A549 (cell line): Measurements from ENCODE around the gene ABHD1. TPM values are rescaled to one million over a fixed set of nuclear protein-coding genes. Genes with fewer than 3 reads are reported as not detected.
"Not testable (repeated sequence)": the region's sequence is repeated elsewhere in the genome, so short reads cannot be mapped to it uniquely, and the experiment has no call there.

ENCODE experiments used
- ATAC-seq, 2 experiments: fragments of 200-7000 bp in 1 of 2; fragments of >200 bp in 1 of 2; cut with Nextera tagmentation in 1 of 2; cut with Tn5 transposase in 1 of 2; 3 replicates each; pipeline versions ENCODE4 v1.8.0 to v1.9.1; 2018 to 2020; ENCODE audit warnings: mild to moderate bottlenecking in 1 of 2, moderate library complexity in 1 of 2
- CTCF ChIA-PET: fragments of 300-600 bp; sonication (Branson Sonifier 250); formaldehyde crosslinking; extraction: SDS; loops from one replicate; lab custom pipeline; 2021; ENCODE audit warnings: antibody characterized with exemption, inconsistent platforms; lab: Yijun Ruan, JAX
- POLR2A ChIA-PET: fragments of 350-600 bp; formaldehyde crosslinking; extraction: SDS; loops from one replicate; lab custom pipeline; 2021; ENCODE audit warnings: antibody characterized with exemption, inconsistent platforms; lab: Yijun Ruan, JAX
- DNase-seq, 2 experiments: peaks; one replicate each; pipeline versions ENCODE4 v3.0.0 to v3.0.0-alpha.2; 2011 to 2016; ENCODE audit warnings: low read depth in 1 of 2, low spot score in 1 of 2
- FAIRE-seq: peaks from 2 replicates; lab custom pipeline; 2011; peaks lifted over from hg19 to GRCh38; lab: Jason Lieb, UNC
- H3K27ac ChIP-seq, 2 experiments: fragments of >200 bp; sonication (Bioruptor Twin); formaldehyde crosslinking; 3 replicates each; pipeline ENCODE4 v1.5.1; 2016 to 2017
- H3K4me1 ChIP-seq: fragments of >200 bp; sonication (Bioruptor Twin); formaldehyde crosslinking; 3 replicates; pipeline ENCODE4 v1.6.1; 2016
- H3K4me2 ChIP-seq: fragments of >200 bp; sonication (Bioruptor Twin); formaldehyde crosslinking; 3 replicates; pipeline ENCODE4 v1.6.1; 2016
- H3K4me3 ChIP-seq: fragments of >200 bp; sonication (Bioruptor Twin); formaldehyde crosslinking; 3 replicates; pipeline ENCODE4 v1.5.1; 2016
- H3K9me3 ChIP-seq: fragments of >200 bp; sonication (Bioruptor Twin); formaldehyde crosslinking; 3 replicates; pipeline ENCODE4 v1.6.1; 2016
- ATOH8 ChIP-seq: fragments of 250-450 bp; sonication (Bioruptor Pico); IDR thresholded peaks from 2 replicates; pipeline ENCODE4 v1.5.0; 2020; ENCODE audit warnings: low read depth, mild to moderate bottlenecking, moderate library complexity
- CBX2 ChIP-seq: fragments of 200-600 bp; sonication (generic); IDR thresholded peaks from 2 replicates; pipeline ENCODE4 v1.6.1; 2016; ENCODE audit warnings: low read depth, mild to moderate bottlenecking, borderline replicate concordance
- CHD4 ChIP-seq: fragments of 200-600 bp; sonication (generic); IDR thresholded peaks from 2 replicates; pipeline ENCODE4 v1.6.1; 2016; ENCODE audit warnings: antibody characterized with exemption, mild to moderate bottlenecking, borderline replicate concordance
- FOSL2 ChIP-seq, 2 experiments: fragments of 450-650 bp in 1 of 2; fragments of >200 bp in 1 of 2; sonication (Bioruptor Twin) in 1 of 2; formaldehyde crosslinking; IDR thresholded peaks; 2 replicates each; pipeline versions ENCODE4 v1.5.0 to v1.6.1; 2016 to 2020; ENCODE audit warnings: mild to moderate bottlenecking in 1 of 2, moderate library complexity in 1 of 2
- FOXS1 ChIP-seq: fragments of 250-450 bp; sonication (Bioruptor Pico); IDR thresholded peaks from 2 replicates; pipeline ENCODE4 v1.5.0; 2020; ENCODE audit warnings: mild to moderate bottlenecking, moderate library complexity
- HOXA7 ChIP-seq: fragments of 250-450 bp; sonication (Bioruptor Pico); IDR thresholded peaks from 2 replicates; pipeline ENCODE4 v1.5.0; 2020; ENCODE audit warnings: mild to moderate bottlenecking, moderate library complexity
- HOXB5 ChIP-seq: fragments of 250-450 bp; sonication (Bioruptor Pico); IDR thresholded peaks from 2 replicates; pipeline ENCODE4 v1.5.0; 2020; ENCODE audit warnings: mild to moderate bottlenecking, moderate library complexity
- KDM1A ChIP-seq: fragments of 200-600 bp; sonication (generic); IDR thresholded peaks from 2 replicates; pipeline ENCODE4 v1.6.1; 2016; ENCODE audit warnings: low read depth, mild to moderate bottlenecking
- MAZ ChIP-seq: fragments of 150-350 bp; IDR thresholded peaks from 2 replicates; pipeline ENCODE4 v1.6.1; 2014; ENCODE audit warnings: antibody characterized with exemption, low read depth, low read length, borderline replicate concordance
- MYC ChIP-seq: IDR thresholded peaks from 2 replicates; pipeline ENCODE4 v1.6.1; 2012; ENCODE audit warnings: mild to moderate bottlenecking, inconsistent platforms, low read length, improper control_type of control experiment, borderline replicate concordance
- PHF8 ChIP-seq: fragments of 200-600 bp; sonication (generic); IDR thresholded peaks from 2 replicates; pipeline ENCODE4 v1.6.1; 2016; ENCODE audit warnings: low read depth, mild to moderate bottlenecking, antibody characterized with exemption, moderate library complexity, borderline replicate concordance
- REST ChIP-seq: fragments of 200-600 bp; sonication (generic); IDR thresholded peaks from 2 replicates; pipeline ENCODE4 v1.6.1; 2016; ENCODE audit warnings: antibody characterized with exemption, mild to moderate bottlenecking, moderate library complexity
- RFX5 ChIP-seq: fragments of 450-650 bp; IDR thresholded peaks from 2 replicates; pipeline ENCODE4 v1.7.1; 2014; ENCODE audit warnings: antibody characterized with exemption, mild to moderate bottlenecking, moderate library complexity
- TP53 ChIP-seq: fragments of 250-450 bp; sonication (Bioruptor Pico); IDR thresholded peaks from 2 replicates; pipeline ENCODE4 v1.5.0; 2021; ENCODE audit warnings: mild to moderate bottlenecking, moderate library complexity
- ZFP36 ChIP-seq: fragments of 450-650 bp; IDR thresholded peaks from 2 replicates; pipeline ENCODE4 v1.6.1; 2014; ENCODE audit warnings: borderline replicate concordance; ENCODE audit not compliant: partially characterized antibody
- WGBS: methylation state at CpG from one replicate; pipeline ENCODE4 v1.1.6; 2017; ENCODE audit errors: missing lambda C conversion rate; 5-methylcytosine and 5-hydroxymethylcytosine counted together
- polyA plus RNA-seq, 4 experiments: library from polyadenylated mRNA; depleted of rRNA in 3 of 4; stranded (reverse); fragments of >200 nt; fragmentation: RNase III in 1 of 4; extraction: RNeasy Plus Mini Kit Qiagen cat#74134 plus additional on column Dnase treatment in 1 of 4; gene quantifications; 2 replicates in 3 of 4; 3 replicates in 1 of 4; pipeline ENCODE4 v1.2.3, GENCODE V29; 2011 to 2017

ABHD1 gene
- polyA plus RNA-seq, 2 of the 4 experiments (the other 2 are of a cell fraction): 0.96 to 1.9 TPM

- POLR2A ChIA-PET: no interaction called here
- FAIRE-seq: no peak
- no peaks in the 10 kb centered on the region for H3K9me3 ChIP-seq
- no peak for ATAC-seq
- WGBS: 67% methylated on average over 3 of the region's 3 CpGs
- CTCF ChIA-PET: interaction anchor here (0.6 to 3.8 kb wide), 10 partner anchors 10 to 211 kb away, joined by 3 to 17 read pairs (median 3); partner anchors contain the start of gene ABHD1
- no peak overlapping the region for H3K4me3 ChIP-seq
- DNase-seq: no peak
- no peak overlapping the region for H3K27ac ChIP-seq
- no peak overlapping the region for H3K4me2 ChIP-seq
- no peak for TF ChIP-seq TP53 (CRISPR knock-in tag)
- no peak for TF ChIP-seq HOXA7 (CRISPR knock-in tag)
- TF ChIP-seq CBX2: no peak
- TF ChIP-seq RFX5: no peak
- TF ChIP-seq CHD4: no peak
- no peak for TF ChIP-seq HOXB5 (CRISPR knock-in tag)
- TF ChIP-seq FOXS1: no peak
- no peak for TF ChIP-seq FOSL2 (IDR thresholded peaks at IDR 0.05)
- no peak for TF ChIP-seq FOSL2 (CRISPR knock-in tag; IDR thresholded peaks at IDR 0.05)
- TF ChIP-seq MAZ: no peak
- no peaks in the 10 kb centered on the region for H3K4me1 ChIP-seq
Observed at GRCh38 chr2:27109083-27109482, 14.5 kb upstream of the ABHD1 start.

GRCh38 chr2:27110603-27111352 lies 12.8 kb upstream of the ABHD1 start:
- H3K9me3 ChIP-seq, FAIRE-seq, H3K27ac ChIP-seq, ATAC-seq, DNase-seq, POLR2A ChIA-PET, H3K4me2 ChIP-seq, H3K4me1 ChIP-seq, H3K4me3 ChIP-seq: not testable (repeated sequence)
- CTCF ChIA-PET: interaction anchor here (0.5 to 2.0 kb wide), 10 partner anchors 9 to 192 kb away, joined by 3 to 7 read pairs (median 4); partner anchors contain the start of genes ABHD1 and KHK
- 79% methylated on average over 24 of the region's 24 CpGs for WGBS

- H3K27ac ChIP-seq, DNase-seq, H3K4me3 ChIP-seq, FAIRE-seq, H3K4me2 ChIP-seq, H3K9me3 ChIP-seq, H3K4me1 ChIP-seq, ATAC-seq, POLR2A ChIA-PET: not testable (repeated sequence)
- 90% methylated on average over 47 of the region's 49 CpGs for WGBS
- CTCF ChIA-PET: interaction anchor here (1.1 to 4.2 kb wide), 12 partner anchors 9 to 192 kb away, joined by 3 to 28 read pairs (median 4); partner anchors contain the start of genes ABHD1 and TRIM54
Observed at GRCh38 chr2:27111392-27112078, 12.1 kb upstream of the ABHD1 start.

- no peak for TF ChIP-seq ATOH8 (CRISPR knock-in tag)
- 0 out of 2 replicates have a peak, but pooled peaks have one; percentile 16 for TF ChIP-seq KDM1A
- no peak for TF ChIP-seq REST
- peak; percentile 71 for TF ChIP-seq ZFP36
- TF ChIP-seq MYC: no peak
- no peak for TF ChIP-seq PHF8
- DNase-seq (no peak), ATAC-seq (no peak)
Observed at GRCh38 chr2:27115519-27115918, 8.1 kb upstream of the ABHD1 start.

More at GRCh38 chr2:27115519-27115918, 8.1 kb upstream of the ABHD1 start:
- no peak overlapping the region for H3K4me2 ChIP-seq
- 0 out of 3 replicates have a peak, but pooled peaks cover 4% of the 10 kb centered on the region for H3K4me1 ChIP-seq
- ChIA-PET CTCF (interaction anchor here (0.6 to 4.2 kb wide), 7 partner anchors 8 to 353 kb away, joined by 3 to 28 read pairs (median 6); partner anchors contain the start of genes ABHD1 and PREB), POLR2A (no interaction called here)
- no peak overlapping the region for H3K4me3 ChIP-seq
- no peak overlapping the region for H3K27ac ChIP-seq
- WGBS: 44% methylated on average over 2 of the region's 2 CpGs
- FAIRE-seq: no peak
- H3K9me3 ChIP-seq: no peaks in the 10 kb centered on the region
